MV-4-11 (cell line): Measurements from ENCODE around the gene GMNN.
"Not testable (repeated sequence)": the region's sequence is repeated elsewhere in the genome, so short reads cannot be mapped to it uniquely, and the experiment has no call there.

Experiments
- DNase-seq: peaks from one replicate; lab custom pipeline; 2025; lab: John Stamatoyannopoulos, UW

GMNN gene

GRCh38 chr6:24774696-24775519 lies at the start of gene GMNN:
GMNN (plus strand) TSS chr6:24774937; CDS start chr6:24777247, 2,310 bp downstream.
- peak; percentile 98 for DNase-seq

GRCh38 chr6:24730653-24731052 lies 44.1 kb upstream of the GMNN start:
- DNase-seq = not testable (repeated sequence)

GRCh38 chr6:24731456-24732134 lies 43.1 kb upstream of the GMNN start:
- DNase-seq = not testable (repeated sequence)

- no peak for DNase-seq
Observed at GRCh38 chr6:24734166-24734565, 40.6 kb upstream of the GMNN start.

- not testable (repeated sequence) for DNase-seq
Observed at GRCh38 chr6:24734710-24735109, 40.0 kb upstream of the GMNN start.

- peak; percentile 86 for DNase-seq
Observed at GRCh38 chr6:24738741-24739140, 36.0 kb upstream of the GMNN start.

GRCh38 chr6:24740861-24741260 lies 33.9 kb upstream of the GMNN start:
- no peak for DNase-seq

- no peak for DNase-seq
Observed at GRCh38 chr6:24742216-24742738, 32.5 kb upstream of the GMNN start.

- DNase-seq = peak; percentile 98
Observed at GRCh38 chr6:24743265-24743943, 31.3 kb upstream of the GMNN start.

- peak; percentile 91 for DNase-seq
Observed at GRCh38 chr6:24743944-24744335, 30.8 kb upstream of the GMNN start.

GRCh38 chr6:24744911-24745310 lies 29.8 kb upstream of the GMNN start:
- peak; percentile 85 for DNase-seq

- peak; percentile 62 for DNase-seq
Observed at GRCh38 chr6:24749297-24749696, 25.4 kb upstream of the GMNN start.

GRCh38 chr6:24750878-24751277 lies 23.9 kb upstream of the GMNN start:
- not testable (repeated sequence) for DNase-seq

- DNase-seq = no peak
Observed at GRCh38 chr6:24752503-24752902, 22.2 kb upstream of the GMNN start.

GRCh38 chr6:24752917-24753492 lies 21.7 kb upstream of the GMNN start:
- DNase-seq = no peak

- no peak for DNase-seq
Observed at GRCh38 chr6:24753545-24753944, 21.2 kb upstream of the GMNN start.

- DNase-seq = not testable (repeated sequence)
Observed at GRCh38 chr6:24754378-24754777, 20.4 kb upstream of the GMNN start.

GRCh38 chr6:24755279-24755678 lies 19.5 kb upstream of the GMNN start:
- no peak for DNase-seq

GRCh38 chr6:24757611-24758010 lies 17.1 kb upstream of the GMNN start:
- DNase-seq = peak; percentile 46

- DNase-seq = no peak
Observed at GRCh38 chr6:24759718-24760117, 15.0 kb upstream of the GMNN start.

GRCh38 chr6:24760210-24760609 lies 14.5 kb upstream of the GMNN start:
- no peak for DNase-seq

- DNase-seq = no peak
Observed at GRCh38 chr6:24761193-24761835, 13.4 kb upstream of the GMNN start.
